A673 (cell line): ENCODE results near the gene TUBB. TPM values are rescaled to one million over a fixed set of nuclear protein-coding genes. Genes with fewer than 3 reads are reported as not detected.

Experiments
- BruUV-seq: library from RNA; stranded (reverse); fragments of 400-500 nt; replicated peaks from 2 replicates; lab custom pipeline; 2021; lab: Mats Ljungman, UMichigan
- CTCF ChIA-PET: fragments of 300-600 bp; sonication (Branson Sonifier 250); formaldehyde crosslinking; loops from one replicate; lab custom pipeline; 2022; ENCODE audit warnings: antibody characterized with exemption; lab: Charles Lee
- POLR2A ChIA-PET: fragments of 300-600 bp; sonication (Branson Sonifier 250); formaldehyde crosslinking; loops from one replicate; lab custom pipeline; 2022; ENCODE audit warnings: antibody characterized with exemption; ENCODE audit not compliant: low non-redundant PET; lab: Charles Lee
- DNase-seq: peaks from one replicate; pipeline ENCODE4 v3.0.0-alpha.2; 2015; ENCODE audit warnings: low spot score
- H3K27ac ChIP-seq: fragments of 200-600 bp; sonication (generic); 2 replicates; pipeline ENCODE4 v1.5.1; 2016; ENCODE audit warnings: mixed run types, low read depth, mild to moderate bottlenecking, mixed read lengths, antibody characterized with exemption, low read length; ENCODE audit not compliant: poor library complexity, severe bottlenecking
- H3K27me3 ChIP-seq: fragments of 200-600 bp; sonication (generic); replicated peaks from 2 replicates; pipeline ENCODE4 v1.6.1; 2017; ENCODE audit warnings: mixed run types, low read depth, mild to moderate bottlenecking, mixed read lengths, antibody characterized with exemption, low read length; ENCODE audit not compliant: insufficient read depth, poor library complexity
- H3K36me3 ChIP-seq: fragments of 200-600 bp; sonication (generic); 2 replicates; pipeline ENCODE4 v1.6.1; 2016; ENCODE audit warnings: mixed run types, mild to moderate bottlenecking, mixed read lengths, antibody characterized with exemption, low read length; ENCODE audit not compliant: insufficient read depth, poor library complexity, severe bottlenecking
- H3K4me1 ChIP-seq: fragments of 200-600 bp; sonication (generic); 2 replicates; pipeline ENCODE4 v1.6.1; 2017; ENCODE audit warnings: mixed run types, mild to moderate bottlenecking, mixed read lengths, antibody characterized with exemption, low read length; ENCODE audit not compliant: insufficient read depth, poor library complexity, severe bottlenecking
- H3K4me3 ChIP-seq: fragments of 200-600 bp; sonication (generic); 2 replicates; pipeline ENCODE4 v1.5.1; 2016; ENCODE audit warnings: low read depth, mixed run types, mild to moderate bottlenecking, mixed read lengths, low read length; ENCODE audit not compliant: poor library complexity, severe bottlenecking
- H3K9me3 ChIP-seq: fragments of 200-600 bp; sonication (generic); 2 replicates; pipeline ENCODE4 v1.6.1; 2016; ENCODE audit warnings: mixed run types, low read depth, mild to moderate bottlenecking, mixed read lengths, antibody characterized with exemption, low read length; ENCODE audit not compliant: poor library complexity, severe bottlenecking
- EZH2 ChIP-seq: fragments of 200-600 bp; sonication (generic); IDR thresholded peaks from 2 replicates; pipeline ENCODE4 v1.6.1; 2017; ENCODE audit warnings: borderline replicate concordance, low read depth, mild to moderate bottlenecking, mixed read lengths, antibody characterized with exemption, low read length; ENCODE audit not compliant: poor library complexity, severe bottlenecking
- intact Hi-C: fragments of 100-400 bp; cut with micrococcal nuclease; formaldehyde crosslinking; loops from one replicate; pipeline ENCODE4 v1.10.0; 2022; ENCODE audit not compliant: unreplicated experiment
- total RNA-seq: library from RNA; stranded (reverse); gene quantifications from 2 replicates; pipeline ENCODE4 v1.2.3, GENCODE V29; 2021
- TF ChIP-seq, protein P1 (sequence below): fragments of 300-800, 200-600 bp; sonication (generic); conservative IDR thresholded peaks from 2 replicates; pipeline ENCODE4 v1.5.1; 2017; ENCODE audit warnings: low read depth, mild to moderate bottlenecking, antibody characterized with exemption, low read length, moderate library complexity, mixed read lengths

Gene TUBB
- total RNA-seq, 1 experiment from 2014 or later = 1,936 TPM

DNA sequence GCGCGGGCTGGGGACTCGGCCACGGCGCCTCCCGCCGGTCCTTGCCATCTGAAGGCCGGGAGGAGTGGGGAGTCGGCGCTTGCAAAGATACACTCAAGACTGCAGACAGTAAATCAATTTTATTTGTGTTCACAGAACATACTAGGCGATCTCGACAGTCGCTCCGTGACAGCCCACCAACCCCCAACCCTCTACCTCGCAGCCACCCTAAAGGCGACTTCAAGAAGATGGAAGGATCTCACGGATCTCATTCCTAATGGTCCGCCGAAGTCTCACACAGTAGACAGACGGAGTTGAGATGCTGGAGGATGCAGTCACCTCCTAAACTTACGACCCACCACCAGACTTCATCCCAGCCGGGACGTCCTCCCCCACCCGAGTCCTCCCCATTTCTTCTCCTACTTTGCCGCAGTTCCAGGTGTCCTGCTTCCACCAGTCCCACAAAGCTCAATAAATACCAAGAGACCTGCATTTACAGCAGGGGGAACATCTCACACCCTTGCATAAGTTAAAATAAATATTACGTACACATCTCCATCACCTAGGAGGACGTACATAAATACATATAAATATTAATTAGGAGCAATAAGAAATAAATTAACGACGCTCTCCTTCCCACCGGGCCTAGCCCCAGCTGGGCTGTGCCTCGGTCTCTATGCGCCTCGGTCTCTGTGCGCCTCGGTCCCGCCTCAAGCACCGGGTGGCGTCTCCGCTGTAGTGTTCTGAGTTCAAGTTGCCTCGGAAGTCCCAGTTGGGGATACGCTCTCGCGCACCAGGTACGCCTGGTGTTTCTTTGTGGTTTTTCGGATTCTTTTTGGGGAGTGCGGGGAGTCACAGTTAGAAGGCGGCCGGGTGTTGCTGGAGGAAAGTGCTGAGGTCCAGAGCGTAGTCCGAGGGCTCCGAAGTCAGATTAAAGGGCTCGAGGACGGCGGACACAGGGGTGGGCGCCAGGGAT is 23.2 kb downstream of the TUBB start:
- Histone ChIP-seq H3K9me3 (no peaks in the 10 kb centered on the region), H3K27me3 (no peaks in the 10 kb centered on the region), H3K4me1 (peaks cover 19% of the 10 kb centered on the region), H3K36me3 (peaks cover 27% of the 10 kb centered on the region), H3K27ac (peak overlapping the region; percentile 80), H3K4me3 (peak overlapping the region; percentile 90)
- TSS peak; percentile 85 for BruUV-seq
- peak; percentile 63 for DNase-seq
- TF ChIP-seq, protein P1, sequence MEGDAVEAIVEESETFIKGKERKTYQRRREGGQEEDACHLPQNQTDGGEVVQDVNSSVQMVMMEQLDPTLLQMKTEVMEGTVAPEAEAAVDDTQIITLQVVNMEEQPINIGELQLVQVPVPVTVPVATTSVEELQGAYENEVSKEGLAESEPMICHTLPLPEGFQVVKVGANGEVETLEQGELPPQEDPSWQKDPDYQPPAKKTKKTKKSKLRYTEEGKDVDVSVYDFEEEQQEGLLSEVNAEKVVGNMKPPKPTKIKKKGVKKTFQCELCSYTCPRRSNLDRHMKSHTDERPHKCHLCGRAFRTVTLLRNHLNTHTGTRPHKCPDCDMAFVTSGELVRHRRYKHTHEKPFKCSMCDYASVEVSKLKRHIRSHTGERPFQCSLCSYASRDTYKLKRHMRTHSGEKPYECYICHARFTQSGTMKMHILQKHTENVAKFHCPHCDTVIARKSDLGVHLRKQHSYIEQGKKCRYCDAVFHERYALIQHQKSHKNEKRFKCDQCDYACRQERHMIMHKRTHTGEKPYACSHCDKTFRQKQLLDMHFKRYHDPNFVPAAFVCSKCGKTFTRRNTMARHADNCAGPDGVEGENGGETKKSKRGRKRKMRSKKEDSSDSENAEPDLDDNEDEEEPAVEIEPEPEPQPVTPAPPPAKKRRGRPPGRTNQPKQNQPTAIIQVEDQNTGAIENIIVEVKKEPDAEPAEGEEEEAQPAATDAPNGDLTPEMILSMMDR = no peak
- TF ChIP-seq EZH2 = no peak
- intact Hi-C loops = loop anchor here (2.0 to 5.0 kb wide), 4 partner anchors 37 to 344 kb away; no protein-coding TSS in a partner anchor
- ChIA-PET CTCF (no interaction called here), POLR2A (interaction anchor here (0.7 kb wide), 1 partner anchor 280 kb away, joined by 5 read pairs; no protein-coding TSS in a partner anchor)

DNA sequence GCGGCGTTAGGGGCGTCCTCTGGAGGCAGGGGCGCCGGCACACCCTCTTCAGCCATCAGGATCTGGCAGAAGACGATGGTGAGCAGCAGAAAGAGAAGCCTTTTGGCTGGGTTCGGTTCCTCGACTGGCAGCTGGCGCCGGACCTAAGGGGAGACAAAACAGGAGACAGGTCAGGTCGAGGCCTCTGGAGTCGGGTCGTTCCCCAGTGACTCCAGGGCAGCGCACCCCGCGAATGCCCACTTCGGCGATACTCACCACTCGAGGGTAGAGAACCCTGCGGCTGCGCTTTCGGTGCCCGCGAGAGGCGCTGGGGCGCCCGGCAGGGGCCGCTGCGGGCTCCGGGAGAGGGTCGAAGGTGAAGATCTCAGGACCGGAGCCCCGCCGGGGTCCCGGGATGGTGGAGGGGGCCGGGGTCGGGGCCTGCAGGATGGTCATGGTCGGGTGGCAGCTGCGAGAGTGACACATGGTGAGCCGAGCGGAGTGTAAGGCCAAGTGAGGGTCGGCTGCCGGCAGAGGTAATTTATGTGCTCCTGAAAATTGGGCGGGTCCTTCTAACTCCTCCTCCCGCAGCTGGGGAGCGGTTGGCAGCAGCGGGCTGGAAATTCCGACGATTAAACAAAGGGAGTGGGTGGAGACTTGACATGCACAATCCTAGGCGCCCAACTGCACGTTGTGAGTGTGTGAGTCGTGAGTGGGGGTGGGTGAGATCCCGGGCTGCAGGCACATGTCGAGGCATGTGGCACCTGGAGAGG is 24.1 kb downstream of the TUBB start, which contains the start of gene IER3:
IER3 (minus strand) TSS at position 494 of the 752 bp plus-strand sequence; CDS start at position 465, 29 bp downstream.
- H3K4me3 ChIP-seq = peak within 1 kb of the TSS; percentile 90
- H3K4me1 ChIP-seq = peaks cover 19% of the 10 kb centered on the region
- ChIA-PET CTCF (interaction anchor here (0.7 kb wide), 2 partner anchors 16 to 84 kb away, joined by 4 to 10 read pairs; no protein-coding TSS in a partner anchor), POLR2A (interaction anchor here (0.6 kb wide), 1 partner anchor 134 kb away, joined by 3 read pairs; no protein-coding TSS in a partner anchor)
- H3K27me3 ChIP-seq = no peaks in the 10 kb centered on the region
- intact Hi-C loops = loop anchor here (2.0 to 5.0 kb wide), 3 partner anchors 37 to 343 kb away; no protein-coding TSS in a partner anchor
- peak within 1 kb of the TSS; percentile 80 for H3K27ac ChIP-seq
- H3K9me3 ChIP-seq = no peaks in the 10 kb centered on the region
- BruUV-seq = no TSS peak
- TF ChIP-seq EZH2 = no peak
- TF ChIP-seq, protein P1 = peak; percentile 83
- DNase-seq = peak; percentile 92
- H3K36me3 ChIP-seq = peaks cover 18% of the 10 kb centered on the region

DNA sequence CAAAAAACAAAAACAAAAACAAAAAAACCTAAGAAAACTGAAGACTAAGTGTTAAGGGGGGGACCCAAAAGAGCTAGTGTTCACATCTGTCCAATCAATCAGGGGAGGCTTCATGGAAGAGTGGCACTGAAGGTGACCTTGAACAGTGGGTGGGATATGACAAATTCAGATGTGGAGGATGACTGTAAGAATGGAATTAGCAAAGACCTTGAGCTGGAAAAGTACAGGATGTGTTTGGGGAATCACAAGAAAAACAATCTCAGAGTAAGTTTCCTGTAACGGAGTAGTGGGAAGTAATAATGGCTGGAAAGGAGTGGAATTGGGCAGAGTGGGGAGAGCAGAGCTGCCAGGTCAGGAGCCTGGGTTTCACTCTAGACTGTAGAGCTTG is 27.1 kb downstream of the TUBB start:
- ChIA-PET POLR2A (no interaction called here), CTCF (no interaction called here)
- Histone ChIP-seq H3K4me3 (no peak overlapping the region), H3K27me3 (no peaks in the 10 kb centered on the region), H3K4me1 (peaks cover 20% of the 10 kb centered on the region), H3K27ac (no peak overlapping the region), H3K9me3 (no peaks in the 10 kb centered on the region), H3K36me3 (no peaks in the 10 kb centered on the region)
- intact Hi-C loops = no loop called here
- no TSS peak for BruUV-seq
- no peak for TF ChIP-seq EZH2
- TF ChIP-seq, protein P1 = no peak
- DNase-seq = no peak
